OCI-LY3 (cell line): ENCODE results near the gene ZSCAN25.

ENCODE experiments used
- H2AFZ ChIP-seq: fragments of 200-600, 300-600 bp; shearing (Covaris generic); 2 replicates; pipeline ENCODE4 v1.6.0; 2014; ENCODE audit warnings: antibody characterized with exemption, low read depth, low read length
- H3K27ac ChIP-seq: fragments of 200-600, 300-600 bp; sonication (generic); 2 replicates; pipeline ENCODE4 v1.5.1; 2014; ENCODE audit warnings: mild to moderate bottlenecking, low read length, moderate library complexity, mixed read lengths
- H3K27me3 ChIP-seq: fragments of 200-600, 300-600 bp; sonication (generic); 2 replicates; pipeline ENCODE4 v1.6.1; 2014; ENCODE audit warnings: low read depth, low read length, mixed read lengths
- H3K36me3 ChIP-seq: fragments of 200-600, 300-600 bp; sonication (generic); replicated peaks from 2 replicates; pipeline ENCODE3; 2014; ENCODE audit warnings: low read depth, low read length, mixed read lengths
- H3K4me1 ChIP-seq: fragments of 300-600, 200-600 bp; sonication (generic); 2 replicates; pipeline ENCODE4 v1.6.1; 2014; ENCODE audit warnings: low read length, mixed read lengths
- H3K4me2 ChIP-seq: fragments of 200-600, 300-600 bp; sonication (generic); 2 replicates; pipeline ENCODE4 v1.6.1; 2014; ENCODE audit warnings: low read length, mixed read lengths
- H3K4me3 ChIP-seq: fragments of 300-600, 200-600 bp; sonication (generic); 2 replicates; pipeline ENCODE4 v1.5.1; 2014; ENCODE audit warnings: antibody characterized with exemption, mild to moderate bottlenecking, low read length, moderate library complexity
- H3K79me2 ChIP-seq: fragments of 300-600, 200-600 bp; shearing (Covaris generic); 2 replicates; pipeline ENCODE4 v1.6.1; 2014; ENCODE audit warnings: mild to moderate bottlenecking, low read length, mixed read lengths
- H3K9ac ChIP-seq: fragments of 300-600, 200-600 bp; shearing (Covaris generic); 2 replicates; pipeline ENCODE4 v1.6.0; 2014; ENCODE audit warnings: mild to moderate bottlenecking, low read length, moderate library complexity
- H3K9me3 ChIP-seq: fragments of 200-600, 300-600 bp; shearing (Covaris generic); 2 replicates; pipeline ENCODE4 v1.6.1; 2014; ENCODE audit warnings: low read length, mixed read lengths; ENCODE audit not compliant: insufficient read depth
- H4K20me1 ChIP-seq: fragments of 200-600, 300-600 bp; sonication (generic); 2 replicates; pipeline ENCODE4 v1.6.1; 2016; ENCODE audit warnings: low read length, mixed read lengths; ENCODE audit not compliant: insufficient read depth
- EZH2phosphoT487 ChIP-seq: fragments of 200-600 bp; shearing (Covaris generic); IDR thresholded peaks from 2 replicates; pipeline ENCODE4 v1.6.1; 2018; ENCODE audit warnings: antibody characterized with exemption, mixed run types, low read depth
- TF ChIP-seq, protein P1 (sequence below): fragments of 200-600, 300-600 bp; sonication (generic); IDR thresholded peaks from 2 replicates; pipeline ENCODE4 v1.5.1; 2014; ENCODE audit warnings: antibody characterized with exemption, low read length, low read depth

Gene ZSCAN25

DNA sequence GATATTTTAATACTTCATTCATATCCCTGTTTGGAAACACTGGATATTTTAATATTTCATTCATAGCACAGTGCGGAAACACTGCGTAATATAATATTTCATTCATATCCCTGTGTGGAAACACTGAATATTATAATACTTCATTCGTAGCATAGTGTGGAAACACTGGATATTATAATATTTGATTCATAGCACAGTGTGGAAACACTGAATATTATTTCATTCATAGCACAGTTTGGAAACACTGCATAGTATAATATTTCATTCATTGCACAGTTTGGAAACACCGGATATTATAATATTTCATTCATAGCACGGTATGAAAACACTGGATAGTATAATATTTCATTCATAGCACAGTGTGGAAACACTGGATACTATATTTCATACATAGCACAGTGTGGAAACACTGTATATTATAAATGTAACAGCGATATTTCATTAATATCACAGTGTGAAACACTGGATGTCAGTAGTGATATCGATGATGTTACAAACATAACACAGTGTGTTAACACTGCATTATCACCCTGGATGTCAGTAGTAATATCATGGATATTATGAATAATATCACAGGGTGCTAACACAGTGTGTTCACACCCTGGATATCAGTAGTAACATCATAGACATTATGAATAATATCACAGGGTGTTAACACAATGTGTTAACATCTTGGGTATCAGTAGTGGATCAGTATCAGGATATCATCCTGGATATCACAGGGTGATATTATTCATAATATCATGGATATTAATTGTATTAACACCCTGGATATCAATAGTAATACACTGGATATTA is 21.6 kb upstream of the ZSCAN25 start:
- Histone ChIP-seq H4K20me1 (no peaks in the 10 kb centered on the region), H3K79me2 (no peaks in the 10 kb centered on the region), H3K9me3 (no peaks in the 10 kb centered on the region), H3K27me3 (no peaks in the 10 kb centered on the region; the same call in 1 of the 2 replicates), H3K9ac (no peak overlapping the region), H3K27ac (no peak overlapping the region), H2AFZ (no peak overlapping the region), H3K4me3 (no peak overlapping the region), H3K4me1 (no peaks in the 10 kb centered on the region), H3K36me3 (no peaks in the 10 kb centered on the region), H3K4me2 (no peak overlapping the region)
- no peak for TF ChIP-seq EZH2phosphoT487
- TF ChIP-seq, protein P1, sequence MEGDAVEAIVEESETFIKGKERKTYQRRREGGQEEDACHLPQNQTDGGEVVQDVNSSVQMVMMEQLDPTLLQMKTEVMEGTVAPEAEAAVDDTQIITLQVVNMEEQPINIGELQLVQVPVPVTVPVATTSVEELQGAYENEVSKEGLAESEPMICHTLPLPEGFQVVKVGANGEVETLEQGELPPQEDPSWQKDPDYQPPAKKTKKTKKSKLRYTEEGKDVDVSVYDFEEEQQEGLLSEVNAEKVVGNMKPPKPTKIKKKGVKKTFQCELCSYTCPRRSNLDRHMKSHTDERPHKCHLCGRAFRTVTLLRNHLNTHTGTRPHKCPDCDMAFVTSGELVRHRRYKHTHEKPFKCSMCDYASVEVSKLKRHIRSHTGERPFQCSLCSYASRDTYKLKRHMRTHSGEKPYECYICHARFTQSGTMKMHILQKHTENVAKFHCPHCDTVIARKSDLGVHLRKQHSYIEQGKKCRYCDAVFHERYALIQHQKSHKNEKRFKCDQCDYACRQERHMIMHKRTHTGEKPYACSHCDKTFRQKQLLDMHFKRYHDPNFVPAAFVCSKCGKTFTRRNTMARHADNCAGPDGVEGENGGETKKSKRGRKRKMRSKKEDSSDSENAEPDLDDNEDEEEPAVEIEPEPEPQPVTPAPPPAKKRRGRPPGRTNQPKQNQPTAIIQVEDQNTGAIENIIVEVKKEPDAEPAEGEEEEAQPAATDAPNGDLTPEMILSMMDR = no peak

DNA sequence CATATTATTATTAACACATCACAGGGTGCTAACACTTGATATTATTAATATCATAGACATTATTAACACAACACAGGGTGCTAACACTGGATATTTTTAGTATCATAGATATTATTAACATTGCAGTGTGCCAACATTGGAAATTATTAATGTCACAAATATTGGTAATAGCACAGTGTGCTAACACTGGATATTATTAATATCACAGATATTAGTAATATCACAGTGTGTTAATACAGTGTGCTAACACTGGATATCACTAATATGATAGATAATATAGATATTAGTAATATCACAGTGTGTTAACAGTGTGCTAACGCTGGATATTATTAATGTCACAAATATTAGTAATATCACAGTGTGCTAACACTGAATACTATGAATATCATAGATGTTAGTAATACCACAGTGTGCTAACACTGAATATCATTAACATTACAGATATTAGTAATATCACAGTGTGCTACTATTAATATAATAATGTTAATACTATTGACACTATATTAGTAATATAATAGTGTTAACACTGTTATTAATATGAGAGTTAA is 20.3 kb upstream of the ZSCAN25 start:
- Histone ChIP-seq H2AFZ (no peak overlapping the region), H3K27me3 (no peaks in the 10 kb centered on the region; the same call in 1 of the 2 replicates), H3K4me2 (no peak overlapping the region), H3K9ac (no peak overlapping the region), H3K27ac (no peak overlapping the region), H3K4me3 (no peak overlapping the region), H3K79me2 (no peaks in the 10 kb centered on the region), H4K20me1 (no peaks in the 10 kb centered on the region), H3K36me3 (no peaks in the 10 kb centered on the region), H3K4me1 (no peaks in the 10 kb centered on the region), H3K9me3 (no peaks in the 10 kb centered on the region)
- TF ChIP-seq EZH2phosphoT487 = no peak
- TF ChIP-seq, protein P1 = no peak

DNA sequence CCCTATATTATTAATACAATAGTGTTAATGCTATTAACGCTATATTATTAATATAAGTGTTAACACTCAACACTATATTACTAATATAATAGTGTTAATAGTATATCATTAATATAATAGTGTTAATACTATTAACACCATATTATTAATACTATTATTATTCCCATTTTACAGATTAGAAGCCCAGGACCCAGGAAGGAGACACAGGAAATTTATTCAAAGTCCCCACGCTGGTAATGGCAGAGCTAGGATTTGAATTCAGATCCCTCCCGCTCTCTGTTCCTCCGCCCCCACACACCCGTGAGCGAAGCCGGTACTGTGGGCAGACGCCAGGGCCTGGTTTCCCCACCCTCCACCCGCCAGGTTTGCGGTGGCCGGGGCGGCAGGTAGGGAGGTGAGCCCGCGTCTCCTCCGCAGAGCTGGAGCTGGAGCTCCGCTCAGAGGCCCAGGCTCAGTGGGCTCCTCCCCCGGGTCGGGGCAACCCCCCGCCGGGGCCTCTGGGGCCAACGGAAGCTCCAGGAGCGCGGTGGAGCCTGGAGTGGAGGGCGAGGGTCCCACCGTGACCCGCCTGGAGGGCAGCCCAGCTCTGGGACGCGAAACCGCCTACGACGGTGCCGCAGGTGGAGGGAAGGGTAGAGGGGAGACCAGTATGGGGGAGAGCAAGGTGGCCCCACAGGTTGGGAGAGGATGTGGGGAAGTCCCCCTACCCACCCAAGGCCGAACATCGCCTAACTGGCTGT is 18.8 kb upstream of the ZSCAN25 start, which contains the start of gene TMEM225B:
TMEM225B (plus strand) TSS at position 506 of the 740 bp plus-strand sequence. CDS start 6,122 bp downstream, outside the sequence.
- Histone ChIP-seq H3K79me2 (no peaks in the 10 kb centered on the region), H3K9me3 (no peaks in the 10 kb centered on the region), H3K4me3 (no peak within 1 kb of the TSS), H3K9ac (no peak within 1 kb of the TSS), H3K27me3 (no peaks in the 10 kb centered on the region; the same call in 1 of the 2 replicates), H4K20me1 (no peaks in the 10 kb centered on the region), H3K36me3 (no peaks in the 10 kb centered on the region), H3K4me2 (no peak within 1 kb of the TSS), H3K27ac (no peak within 1 kb of the TSS), H3K4me1 (no peaks in the 10 kb centered on the region), H2AFZ (no peak within 1 kb of the TSS)
- TF ChIP-seq, protein P1 = no peak
- TF ChIP-seq EZH2phosphoT487 = no peak

DNA sequence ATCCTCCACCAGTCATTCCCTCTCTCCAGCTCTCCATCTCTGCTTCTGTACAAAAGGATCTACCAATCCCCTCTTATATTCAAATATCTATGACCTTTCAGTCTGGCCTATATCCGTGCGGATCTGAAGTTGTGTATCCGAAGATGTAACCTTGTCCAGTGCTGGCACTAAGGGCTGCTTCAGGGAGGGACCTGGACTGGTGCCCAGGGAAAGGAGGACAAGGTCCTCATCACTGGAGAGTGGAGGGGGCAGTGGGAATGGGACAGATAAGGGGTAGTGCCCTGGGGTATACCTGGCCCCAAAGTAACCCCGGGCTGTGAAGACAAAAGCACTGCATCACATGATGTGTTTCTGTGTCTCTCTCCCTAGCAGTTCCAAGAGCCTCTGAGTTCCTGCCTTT is 16.9 kb upstream of the ZSCAN25 start:
- Histone ChIP-seq H3K27ac (no peak overlapping the region), H4K20me1 (no peaks in the 10 kb centered on the region), H3K9me3 (no peaks in the 10 kb centered on the region), H3K4me2 (no peak overlapping the region), H2AFZ (no peak overlapping the region), H3K4me3 (no peak overlapping the region), H3K36me3 (no peaks in the 10 kb centered on the region), H3K9ac (no peak overlapping the region), H3K79me2 (no peaks in the 10 kb centered on the region), H3K27me3 (no peaks in the 10 kb centered on the region; the same call in 1 of the 2 replicates), H3K4me1 (no peaks in the 10 kb centered on the region)
- TF ChIP-seq, protein P1 = no peak
- no peak for TF ChIP-seq EZH2phosphoT487
